ENCODE results near the gene FITM1.

DNA sequence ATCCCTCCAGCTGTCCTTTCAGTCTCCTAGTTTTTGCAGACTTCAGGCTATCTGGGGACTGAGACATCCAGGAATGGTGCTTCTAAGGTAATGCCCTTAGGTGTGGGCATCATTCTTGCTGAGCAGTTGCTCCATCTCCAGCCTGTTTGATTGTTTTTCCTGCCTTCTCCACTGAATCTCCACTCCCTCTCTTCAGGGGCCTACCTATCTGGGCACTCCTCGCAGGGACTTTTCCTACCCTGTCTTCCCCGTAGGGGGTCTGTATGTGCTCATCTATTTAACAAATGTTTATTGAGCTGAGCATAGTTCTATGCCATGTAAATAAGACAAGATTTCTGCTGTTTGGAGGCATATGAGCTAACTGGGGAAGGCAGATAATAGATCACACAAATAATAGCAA is 2.5 kb downstream of the FITM1 start:
- TF ChIP-seq CTCF (IDR thresholded peaks at IDR 0.05) = no peak
- no peak for TF ChIP-seq EHMT2 (IDR thresholded peaks at IDR 0.05; ENCODE audit: low read depth)
- no peak for TF ChIP-seq MAZ (IDR thresholded peaks at IDR 0.05; ENCODE audit: borderline replicate concordance, low read depth, low read length)
- no peak for TF ChIP-seq ESRRA (IDR thresholded peaks at IDR 0.05; ENCODE audit: borderline replicate concordance, low read length)
- TF ChIP-seq POLR2A (IDR thresholded peaks at IDR 0.05; ENCODE audit: low read length) = no peak
- TF ChIP-seq REST (IDR thresholded peaks at IDR 0.05) = no peak
- no peak for TF ChIP-seq NFE2L2 (conservative IDR thresholded peaks at IDR 0.05; ENCODE audit: low read length)
- TF ChIP-seq SREBF2 (IDR thresholded peaks at IDR 0.05) = no peak

All from A549 (cell line).